ENCODE results near the gene SLAIN1.

The SLAIN1 gene

DNA sequence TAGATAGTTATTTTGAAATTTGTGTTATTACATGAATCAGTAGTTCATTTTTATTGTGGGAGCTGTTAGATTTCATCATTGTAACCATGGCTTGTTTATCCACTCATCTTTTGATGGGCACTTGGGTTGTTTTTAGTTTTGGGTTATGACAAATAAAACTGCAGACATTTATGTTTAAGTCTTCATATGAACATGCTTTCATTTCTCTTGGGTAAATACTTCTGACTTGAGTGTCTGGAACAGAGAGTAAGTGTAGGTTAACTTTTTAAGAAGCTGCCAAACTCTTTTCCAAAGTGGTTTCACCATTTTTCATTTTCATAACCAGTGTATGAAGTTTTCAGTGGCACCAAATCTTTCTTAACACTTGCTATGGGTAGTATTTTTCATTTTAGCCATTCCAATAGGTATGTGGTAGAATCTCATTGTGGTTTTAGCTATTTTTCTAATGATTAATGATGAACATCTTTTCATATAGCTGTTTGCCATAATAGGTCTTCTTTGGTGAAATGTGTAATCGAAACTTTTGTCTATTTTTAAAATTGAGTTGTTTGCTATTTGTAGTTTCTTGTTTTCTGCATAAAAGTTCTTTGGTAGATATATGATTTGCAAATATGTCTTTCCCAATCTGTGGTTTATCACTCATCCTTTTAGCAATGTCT lies 17.9 kb downstream of the SLAIN1 start:
- DNase-seq, result no peak

- no peak for DNase-seq
Measured at GRCh38 chr13:77716692-77717091, 19.2 kb downstream of the SLAIN1 start.

DNA sequence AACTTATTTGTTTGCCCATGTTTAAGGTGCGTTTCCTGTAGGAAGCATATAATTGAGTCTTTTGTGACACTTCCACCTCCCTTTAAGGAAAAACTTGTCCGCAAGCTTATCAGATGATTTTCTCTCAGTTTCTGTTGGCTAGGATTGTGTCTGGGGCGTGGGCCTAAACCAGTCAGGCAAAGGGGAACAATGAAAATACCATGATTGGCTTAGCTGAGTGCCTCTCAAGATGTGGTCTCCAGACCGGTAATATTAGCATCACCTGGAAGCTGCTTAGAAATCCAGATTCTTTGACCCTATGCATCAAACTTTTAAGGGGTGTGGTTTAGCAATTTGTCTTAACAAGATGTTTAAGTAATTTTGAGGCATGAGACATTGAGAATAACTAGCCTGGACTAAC lies 20.0 kb downstream of the SLAIN1 start:
- DNase-seq, result no peak

DNA sequence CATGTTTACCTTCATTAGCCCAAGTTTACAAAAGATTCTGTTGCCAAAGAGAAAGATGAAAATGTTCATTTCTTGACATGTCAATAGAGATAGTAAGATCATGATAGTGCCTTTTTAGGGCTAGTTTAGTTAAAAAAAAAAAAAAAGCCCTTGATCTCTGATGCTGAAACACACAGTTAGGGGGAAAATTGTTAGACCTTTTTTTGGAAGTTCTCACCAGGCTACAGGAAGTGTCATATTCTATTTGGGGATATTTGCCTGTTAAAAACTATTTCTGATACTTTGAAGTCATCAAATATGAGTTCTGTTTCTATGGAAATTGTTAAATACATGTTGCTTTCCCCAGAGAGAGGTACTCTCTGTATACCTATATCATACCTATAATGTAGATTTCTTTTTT lies 21.6 kb downstream of the SLAIN1 start:
- DNase-seq, result no peak

DNA sequence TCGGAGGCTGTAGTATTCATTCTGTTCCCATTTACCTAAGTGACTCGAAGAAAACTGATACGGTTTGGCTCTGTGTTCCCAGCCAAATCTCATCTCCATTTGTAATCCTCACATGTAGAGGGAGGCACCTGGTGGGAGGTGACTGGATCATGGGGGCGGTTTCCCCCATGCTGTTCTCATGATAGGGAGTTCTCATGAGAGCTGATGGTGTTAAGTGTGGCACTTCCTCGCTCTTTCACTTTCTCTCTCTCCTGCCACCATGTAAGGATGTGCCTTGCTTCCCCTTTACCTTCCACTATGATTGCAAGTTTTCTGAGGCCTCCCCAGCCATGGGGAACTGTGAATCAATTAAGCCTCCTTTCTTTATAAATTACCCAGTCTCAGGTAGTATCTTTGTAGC lies 23.5 kb downstream of the SLAIN1 start:
- DNase-seq, result no peak

DNA sequence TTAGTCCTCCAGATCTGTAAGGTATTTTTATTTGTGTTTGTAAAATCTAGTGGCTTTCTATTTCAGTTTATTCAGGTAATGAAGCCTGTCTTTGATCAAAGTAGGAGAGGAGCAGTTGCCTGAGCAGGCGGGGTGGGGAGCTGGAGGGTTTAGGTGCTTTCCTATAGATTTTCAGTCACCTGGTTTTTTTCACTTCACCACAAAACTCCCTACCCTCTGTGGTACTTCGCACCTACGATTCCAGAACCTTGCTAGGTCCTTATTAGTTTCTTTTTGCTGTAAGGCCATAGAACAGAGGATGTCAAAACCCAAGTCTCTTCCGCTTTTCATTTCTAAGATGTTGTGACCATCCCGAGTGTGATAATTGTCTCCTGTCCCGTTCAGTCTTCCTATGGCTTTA lies 26.6 kb downstream of the SLAIN1 start:
- DNase-seq, result no peak

DNA sequence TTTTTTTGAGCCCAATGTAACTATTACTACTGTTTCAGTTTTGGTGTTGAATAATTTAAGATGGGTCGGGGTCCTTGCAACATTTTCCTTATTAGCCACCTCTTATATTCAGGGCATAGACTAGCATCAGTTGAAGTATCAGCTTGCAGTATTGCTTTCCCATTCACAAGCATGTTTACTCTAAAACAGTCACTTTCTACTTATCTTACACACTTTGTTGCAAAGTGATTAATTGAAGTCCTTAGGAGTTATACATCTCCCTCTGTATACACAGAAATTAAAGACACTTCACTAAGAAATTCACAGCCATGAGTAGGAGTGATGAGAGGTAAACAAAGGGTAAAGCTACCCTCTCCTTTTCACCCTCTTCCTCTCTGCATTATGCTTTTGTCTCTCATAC lies 27.6 kb downstream of the SLAIN1 start:
- DNase-seq, result no peak

DNA sequence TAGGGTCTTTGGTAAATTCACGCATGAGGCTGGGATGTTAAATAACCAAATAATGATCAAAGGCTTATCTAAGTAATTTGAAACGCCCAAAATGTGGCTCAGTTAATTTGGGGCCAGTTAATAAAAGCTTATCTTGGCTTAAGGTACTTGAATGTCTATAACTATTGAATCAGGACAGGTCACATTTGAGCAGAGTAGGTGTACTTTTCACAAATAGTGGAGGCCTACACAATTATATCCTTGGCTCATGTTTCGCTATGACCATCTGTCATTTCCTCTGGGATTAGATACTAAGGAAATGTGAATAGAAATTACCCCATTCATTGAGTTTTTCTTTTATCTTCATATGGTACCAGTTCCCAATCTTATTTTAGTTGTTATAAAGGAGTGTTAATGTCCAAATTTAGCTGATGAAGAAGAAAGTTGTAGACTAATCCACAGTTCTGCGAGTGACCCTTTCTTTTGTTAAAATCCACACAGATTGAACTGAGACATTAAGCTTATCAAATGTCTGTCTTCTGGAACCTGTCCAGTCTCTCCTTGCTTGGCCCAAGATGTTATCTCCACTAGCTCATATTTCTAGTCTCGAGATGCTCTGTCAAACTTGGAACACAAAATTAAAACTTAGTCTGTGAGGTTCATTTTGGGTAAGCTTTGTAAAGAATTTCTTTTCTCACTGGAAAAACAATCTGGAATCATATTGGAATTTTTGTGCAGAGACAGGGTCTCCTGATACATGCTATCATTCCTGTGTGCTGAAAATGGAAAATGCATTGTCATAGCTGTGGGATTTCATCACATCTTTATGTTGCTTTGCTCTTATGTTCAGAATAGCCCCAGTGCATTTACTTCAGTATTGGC lies 31.0 kb downstream of the SLAIN1 start:
- no peak for DNase-seq

DNA sequence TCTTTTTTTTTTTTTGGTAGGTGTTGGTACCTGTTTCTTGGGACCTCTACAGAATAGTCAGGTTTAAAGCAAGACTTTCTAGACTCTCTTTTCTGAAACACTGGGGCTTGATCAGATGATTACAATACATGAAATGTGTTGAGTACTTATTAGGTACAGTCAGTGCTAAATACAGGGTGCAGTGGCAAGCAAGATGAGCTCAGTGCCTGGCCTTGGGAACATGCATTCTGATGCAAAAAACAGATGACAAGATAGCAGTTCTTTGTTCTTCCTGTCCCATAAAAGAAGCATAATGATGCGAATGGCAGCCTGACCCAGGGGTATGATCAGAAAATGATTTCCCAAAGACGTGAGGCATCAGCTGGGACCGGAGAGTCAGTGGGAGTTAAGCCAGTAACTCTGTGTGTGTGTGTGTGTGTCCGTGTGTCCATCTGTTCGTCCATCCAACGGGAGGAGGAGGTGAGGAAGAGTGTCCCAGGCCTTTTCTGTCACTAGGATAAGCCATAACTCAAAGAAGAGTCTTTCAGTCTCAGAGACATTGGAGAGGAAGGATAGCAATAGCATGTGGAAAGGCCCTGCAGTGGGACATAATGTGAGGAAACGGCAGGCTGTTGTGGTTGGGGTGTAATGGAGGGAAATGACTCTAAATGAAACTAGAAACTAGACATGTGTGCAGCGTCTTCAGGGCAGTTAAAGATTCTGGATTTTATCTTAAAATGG lies 32.2 kb downstream of the SLAIN1 start:
- no peak for DNase-seq

DNA sequence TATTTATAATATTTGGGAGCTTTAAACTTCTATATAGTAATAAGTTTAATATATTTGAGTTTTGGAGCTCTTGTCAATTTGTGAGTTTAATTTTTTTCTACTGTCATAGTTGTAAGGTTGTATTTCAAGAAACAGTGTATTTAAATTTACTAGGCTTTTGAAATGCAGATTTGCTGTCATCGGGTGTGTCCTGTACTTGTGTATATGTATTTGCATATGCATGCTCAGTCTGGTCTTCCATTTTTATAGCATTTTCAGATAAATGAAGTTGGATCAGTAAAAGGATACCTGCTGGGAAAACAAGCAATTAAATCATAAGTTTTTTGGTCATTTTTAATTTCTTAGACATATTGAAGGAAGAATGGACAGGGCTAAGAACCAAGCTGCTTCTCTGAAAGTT lies 33.1 kb downstream of the SLAIN1 start:
- DNase-seq, result no peak

DNA sequence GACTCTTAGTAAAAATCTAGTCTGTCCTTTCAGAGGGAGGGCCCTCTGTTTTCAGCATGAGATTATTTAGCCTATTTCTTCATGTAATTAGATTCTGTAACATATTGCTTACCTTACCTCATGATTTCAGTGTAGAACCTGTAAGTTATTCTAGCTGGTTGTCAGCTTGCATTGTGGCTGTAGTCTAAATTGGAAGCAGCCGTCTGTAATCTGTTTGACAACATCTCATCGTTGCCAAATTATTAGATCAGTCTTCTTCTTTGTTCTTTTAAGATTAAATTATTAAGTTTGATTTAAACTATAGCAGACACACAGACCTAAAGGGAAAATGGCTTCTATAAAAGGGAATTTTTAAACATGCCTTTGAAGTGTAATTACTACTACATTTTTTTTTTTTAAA lies 34.8 kb downstream of the SLAIN1 start:
- no peak for DNase-seq

GRCh38 chr13:77733674-77734073 lies 36.2 kb downstream of the SLAIN1 start:
- no peak for DNase-seq

- no peak for DNase-seq
Measured at GRCh38 chr13:77737583-77738200, 40.2 kb downstream of the SLAIN1 start.

DNA sequence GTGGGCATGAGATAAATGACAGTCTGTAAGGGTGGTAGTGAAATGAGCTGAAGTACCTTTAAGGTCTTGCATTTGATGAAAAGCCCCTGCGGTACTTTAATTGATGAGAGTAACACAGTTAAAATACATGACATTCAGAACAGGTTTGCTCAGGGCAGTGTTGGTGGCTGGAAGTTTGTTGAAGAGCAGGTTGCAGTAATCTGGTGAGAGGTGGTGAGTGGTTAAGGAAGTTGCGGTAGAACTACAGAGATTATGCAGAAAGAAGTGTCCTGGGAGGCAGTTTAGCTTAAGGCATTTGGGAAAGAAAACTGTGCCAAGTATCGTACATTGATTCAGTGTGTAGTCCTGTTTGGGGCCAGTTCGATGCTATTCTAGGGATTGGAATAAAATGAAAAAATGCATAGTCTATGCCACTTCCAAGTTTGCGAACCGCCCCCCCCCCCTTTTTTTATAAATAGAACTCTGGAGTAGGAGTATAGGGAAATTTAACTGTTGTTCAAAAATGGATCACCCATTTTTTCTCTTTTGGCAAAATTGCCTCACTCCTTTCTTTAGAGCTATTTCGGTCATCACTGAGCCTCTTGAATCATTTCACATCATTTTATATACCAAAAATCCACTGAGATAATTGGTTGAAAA lies 42.7 kb downstream of the SLAIN1 start:
- no peak for DNase-seq

- DNase-seq, result no peak
Measured at GRCh38 chr13:77740931-77741596, 43.6 kb downstream of the SLAIN1 start.

GRCh38 chr13:77741597-77741972 lies 44.1 kb downstream of the SLAIN1 start:
- DNase-seq, result no peak

DNA sequence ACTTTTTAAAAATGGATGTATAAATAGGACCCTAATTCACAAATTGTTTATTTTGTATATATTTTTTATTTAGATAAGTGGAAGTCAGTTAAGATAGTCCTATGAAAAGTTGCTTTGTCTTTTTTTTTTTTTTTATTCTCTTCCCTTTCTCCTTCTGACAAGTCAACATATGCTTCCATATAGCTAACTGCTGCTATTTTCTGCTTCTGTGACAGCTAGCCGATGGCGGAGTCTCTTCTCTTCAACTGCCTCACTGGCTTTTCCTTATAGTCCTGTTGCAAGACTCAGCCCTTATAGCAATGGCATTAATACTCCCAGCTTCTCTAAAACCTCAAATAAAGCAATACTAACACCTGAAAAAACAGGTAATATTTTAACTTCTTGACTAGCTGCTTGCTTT lies 45.3 kb downstream of the SLAIN1 start:
- no peak for DNase-seq

DNA sequence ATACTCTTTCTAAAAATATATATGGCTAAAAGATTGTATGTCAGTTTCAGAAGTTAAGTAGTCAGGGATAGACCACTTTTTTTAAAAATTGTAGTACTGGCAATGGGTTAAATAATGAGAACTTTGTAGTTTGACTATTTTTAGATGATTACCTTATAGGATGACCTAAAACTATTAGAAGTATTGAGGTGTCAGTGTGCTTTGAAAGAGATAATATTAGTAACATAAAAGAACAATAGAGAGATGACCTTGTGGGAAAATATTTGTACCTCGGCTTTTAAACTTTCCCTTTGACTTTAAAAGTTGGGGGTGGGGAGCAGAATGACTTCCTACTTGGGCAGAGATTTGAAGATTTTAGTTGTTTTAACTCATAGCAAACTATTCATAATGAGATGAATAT lies 48.3 kb downstream of the SLAIN1 start:
- no peak for DNase-seq

- DNase-seq, result no peak
Measured at GRCh38 chr13:77749344-77749880, 51.9 kb downstream of the SLAIN1 start.

DNA sequence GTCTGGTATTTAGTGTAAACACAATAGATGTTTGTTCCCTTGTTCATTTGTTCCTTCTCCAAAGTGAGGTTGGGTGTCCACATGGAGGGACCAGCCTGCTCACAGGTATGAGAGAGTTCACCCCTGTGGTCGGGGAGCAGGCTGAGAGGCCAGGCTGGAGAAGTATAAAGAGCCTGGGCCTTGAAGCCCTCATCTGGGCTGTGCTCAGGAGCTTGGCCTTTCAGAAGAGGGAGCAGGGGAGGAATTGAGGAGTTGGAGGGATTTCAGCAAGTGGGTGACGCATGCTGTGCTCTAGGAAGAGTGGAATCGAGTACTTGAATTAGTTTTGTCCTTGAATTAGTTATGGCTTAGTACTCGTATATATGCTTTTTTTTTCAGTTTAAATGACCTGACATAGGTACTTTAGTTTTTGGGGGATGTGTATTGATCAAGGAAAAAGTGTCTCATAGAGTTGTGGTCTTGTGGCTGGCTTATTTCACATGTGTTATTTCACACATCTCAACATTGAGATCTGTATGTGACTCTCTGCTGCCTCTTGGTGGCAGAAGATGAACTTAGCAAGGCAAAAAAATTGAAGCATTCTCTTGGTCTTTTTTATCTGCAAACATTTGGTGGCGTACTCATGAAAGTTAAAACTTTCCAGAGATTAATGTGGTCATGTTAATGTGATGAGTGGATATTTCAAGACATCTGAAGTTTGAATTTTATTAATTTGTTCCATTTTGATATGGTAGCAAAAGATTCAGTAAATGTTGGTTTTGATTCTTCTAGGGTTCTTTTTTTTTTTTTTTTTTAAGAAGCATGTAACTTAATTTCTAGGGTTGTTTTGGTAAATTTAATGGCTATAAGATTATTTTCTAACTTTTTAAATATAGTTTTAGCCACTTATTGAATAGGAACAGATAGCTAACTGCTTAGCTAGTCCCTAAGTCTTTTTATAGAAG lies 54.3 kb downstream of the SLAIN1 start:
- DNase-seq, result peak; percentile 52

DNA sequence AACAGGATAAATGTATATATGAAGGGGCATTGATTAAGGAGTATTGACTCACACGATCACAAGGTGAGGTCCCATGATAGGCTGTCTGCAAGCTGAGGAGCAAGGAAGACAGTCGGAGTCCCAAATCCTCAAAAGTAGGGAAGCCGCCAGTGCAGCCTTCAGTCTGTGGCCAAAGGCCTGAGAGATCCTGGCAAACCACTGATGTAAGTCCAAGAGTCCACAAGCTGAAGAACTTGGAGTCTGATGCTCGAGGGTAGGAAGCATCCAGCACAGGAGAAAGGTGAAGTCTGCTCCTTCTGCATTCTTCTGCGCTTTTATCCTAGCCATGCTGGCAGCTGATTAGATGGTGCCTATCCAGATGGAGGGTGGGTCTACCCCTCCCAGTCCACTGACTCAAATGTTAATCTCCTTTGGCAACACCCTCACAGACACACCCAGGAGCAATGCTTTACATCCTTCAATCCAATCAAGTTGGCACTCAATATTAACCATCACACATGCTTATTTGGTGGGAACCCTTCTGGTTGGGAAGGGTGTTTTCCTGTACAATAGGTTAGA lies 55.1 kb downstream of the SLAIN1 start:
- DNase-seq, result no peak

Data from COR-L47 (cell line).